MCF 10A (cell line): ENCODE data around the gene CMTM2. TPM values are rescaled to one million over a fixed set of nuclear protein-coding genes. Genes with fewer than 3 reads are reported as not detected.
"Not testable (repeated sequence)": the region's sequence is repeated elsewhere in the genome, so short reads cannot be mapped to it uniquely, and the experiment has no call there.

Source experiments
- BruUV-seq: library from RNA; stranded (reverse); fragments of 400-500 nt; replicated peaks from 2 replicates; lab custom pipeline; 2021; lab: Mats Ljungman, UMichigan
- CTCF ChIA-PET: fragments of 300-600 bp; sonication (Branson Sonifier 250); formaldehyde crosslinking; extraction: SDS; loops from one replicate; lab custom pipeline; 2021; ENCODE audit warnings: antibody characterized with exemption, inconsistent platforms; lab: Yijun Ruan, JAX
- POLR2A ChIA-PET: fragments of 300-600, 350-650 bp; sonication (Branson Sonifier 250); formaldehyde crosslinking; extraction: SDS; loops from one replicate; lab custom pipeline; 2020; ENCODE audit warnings: antibody characterized with exemption, inconsistent platforms; lab: Yijun Ruan, JAX
- DNase-seq: peaks from one replicate; pipeline ENCODE4 v3.0.0-alpha.2; 2018; ENCODE audit not compliant: unreplicated experiment
- H3K27ac Mint-ChIP-seq: one replicate; pipeline ENCODE4 v1.8.0; 2022; ENCODE audit warnings: mild to moderate bottlenecking, low read depth, mixed read lengths; ENCODE audit not compliant: unreplicated experiment
- H3K27me3 Mint-ChIP-seq: one replicate; pipeline ENCODE4 v1.8.0; 2022; ENCODE audit warnings: mixed read lengths; ENCODE audit not compliant: insufficient read depth, unreplicated experiment
- H3K36me3 Mint-ChIP-seq: one replicate; pipeline ENCODE4 v1.8.0; 2022; ENCODE audit warnings: mild to moderate bottlenecking, moderate library complexity, mixed read lengths; ENCODE audit not compliant: insufficient read depth, unreplicated experiment
- H3K4me1 Mint-ChIP-seq: one replicate; pipeline ENCODE4 v1.8.0; 2022; ENCODE audit warnings: mixed read lengths; ENCODE audit not compliant: insufficient read depth, unreplicated experiment
- H3K4me3 Mint-ChIP-seq: one replicate; pipeline ENCODE4 v1.8.0; 2022; ENCODE audit warnings: mild to moderate bottlenecking, moderate library complexity, mixed read lengths; ENCODE audit not compliant: unreplicated experiment
- H3K9me3 Mint-ChIP-seq: one replicate; pipeline ENCODE4 v1.8.0; 2022; ENCODE audit warnings: mixed read lengths; ENCODE audit not compliant: unreplicated experiment
- intact Hi-C: fragments of 100-400 bp; cut with micrococcal nuclease; formaldehyde crosslinking; loops from 2 replicates; pipeline ENCODE4 v1.14.1; 2022
- total RNA-seq: library from RNA; stranded (reverse); gene quantifications from 2 replicates; pipeline ENCODE4 v1.2.3, GENCODE V29; 2022
- TF ChIP-seq, protein P1 (sequence below): fragments of 200-600 bp; IDR thresholded peaks from one replicate; pipeline ENCODE4 v1.8.0; 2022; ENCODE audit warnings: antibody characterized with exemption, mild to moderate bottlenecking; ENCODE audit not compliant: unreplicated experiment

Gene CMTM2
- total RNA-seq, 1 experiment from 2014 or later = not detected

DNA sequence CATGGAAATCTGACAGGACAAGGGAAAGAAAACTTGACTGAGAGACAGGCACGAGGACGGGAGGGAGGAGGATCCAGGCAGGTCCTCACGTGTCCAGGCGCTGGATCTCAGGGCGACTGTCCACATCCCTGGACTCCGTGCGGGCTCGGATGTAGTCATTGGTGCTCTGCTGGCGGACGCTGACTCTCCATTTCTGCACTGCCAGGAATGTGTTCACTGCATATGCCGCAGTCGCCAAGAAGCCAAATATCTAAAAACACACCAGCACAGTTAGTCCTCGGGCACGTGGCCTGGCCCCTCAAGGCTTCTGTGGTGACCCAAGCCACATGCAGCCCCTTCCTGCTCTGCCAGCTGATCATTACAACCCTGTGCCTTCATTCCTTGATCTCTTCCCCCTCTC is 42.7 kb downstream of the CMTM2 start:
- peaks cover 29% of the 10 kb centered on the region for H3K4me1 Mint-ChIP-seq
- intact Hi-C loops = no loop called here
- POLR2A ChIA-PET = no interaction called here
- H3K9me3 Mint-ChIP-seq = no peaks in the 10 kb centered on the region
- H3K27ac Mint-ChIP-seq = no peak overlapping the region
- BruUV-seq = no TSS peak
- H3K36me3 Mint-ChIP-seq = peaks cover 18% of the 10 kb centered on the region
- H3K4me3 Mint-ChIP-seq = no peak overlapping the region
- no peaks in the 10 kb centered on the region for H3K27me3 Mint-ChIP-seq
- no peak for DNase-seq
- TF ChIP-seq, protein P1, sequence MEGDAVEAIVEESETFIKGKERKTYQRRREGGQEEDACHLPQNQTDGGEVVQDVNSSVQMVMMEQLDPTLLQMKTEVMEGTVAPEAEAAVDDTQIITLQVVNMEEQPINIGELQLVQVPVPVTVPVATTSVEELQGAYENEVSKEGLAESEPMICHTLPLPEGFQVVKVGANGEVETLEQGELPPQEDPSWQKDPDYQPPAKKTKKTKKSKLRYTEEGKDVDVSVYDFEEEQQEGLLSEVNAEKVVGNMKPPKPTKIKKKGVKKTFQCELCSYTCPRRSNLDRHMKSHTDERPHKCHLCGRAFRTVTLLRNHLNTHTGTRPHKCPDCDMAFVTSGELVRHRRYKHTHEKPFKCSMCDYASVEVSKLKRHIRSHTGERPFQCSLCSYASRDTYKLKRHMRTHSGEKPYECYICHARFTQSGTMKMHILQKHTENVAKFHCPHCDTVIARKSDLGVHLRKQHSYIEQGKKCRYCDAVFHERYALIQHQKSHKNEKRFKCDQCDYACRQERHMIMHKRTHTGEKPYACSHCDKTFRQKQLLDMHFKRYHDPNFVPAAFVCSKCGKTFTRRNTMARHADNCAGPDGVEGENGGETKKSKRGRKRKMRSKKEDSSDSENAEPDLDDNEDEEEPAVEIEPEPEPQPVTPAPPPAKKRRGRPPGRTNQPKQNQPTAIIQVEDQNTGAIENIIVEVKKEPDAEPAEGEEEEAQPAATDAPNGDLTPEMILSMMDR = no peak
- CTCF ChIA-PET = interaction anchor here (0.8 kb wide), 1 partner anchor 268 kb away, joined by 3 read pairs; no protein-coding TSS in a partner anchor

DNA sequence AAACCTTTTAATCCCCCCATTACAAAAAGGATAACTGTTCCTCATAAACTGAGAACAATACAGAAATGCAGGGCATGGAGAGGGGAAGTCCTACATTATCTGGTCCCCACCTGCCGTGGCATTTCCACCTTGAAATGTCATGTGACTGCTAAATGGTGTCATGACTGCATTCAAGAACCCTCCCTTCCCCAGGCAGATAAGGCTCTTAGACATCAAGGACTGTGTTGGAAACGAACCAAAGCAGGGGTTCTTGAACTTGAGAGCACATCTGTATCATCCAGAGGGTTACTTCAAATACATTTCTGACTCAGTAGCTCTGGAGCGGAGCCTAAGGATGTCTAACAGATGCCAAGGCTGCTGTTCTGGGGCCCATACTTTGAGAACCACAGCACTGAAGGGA is 43.6 kb downstream of the CMTM2 start:
- DNase-seq = no peak
- intact Hi-C loops = no loop called here
- CTCF ChIA-PET = interaction anchor here (0.7 kb wide), 1 partner anchor 105 kb away, joined by 3 read pairs; no protein-coding TSS in a partner anchor
- TF ChIP-seq, protein P1 = no peak
- Mint-ChIP-seq H3K27me3 (no peaks in the 10 kb centered on the region), H3K4me1 (peaks cover 20% of the 10 kb centered on the region), H3K4me3 (no peak overlapping the region), H3K36me3 (peaks cover 18% of the 10 kb centered on the region), H3K9me3 (no peaks in the 10 kb centered on the region), H3K27ac (no peak overlapping the region)
- no TSS peak for BruUV-seq
- POLR2A ChIA-PET = no interaction called here

DNA sequence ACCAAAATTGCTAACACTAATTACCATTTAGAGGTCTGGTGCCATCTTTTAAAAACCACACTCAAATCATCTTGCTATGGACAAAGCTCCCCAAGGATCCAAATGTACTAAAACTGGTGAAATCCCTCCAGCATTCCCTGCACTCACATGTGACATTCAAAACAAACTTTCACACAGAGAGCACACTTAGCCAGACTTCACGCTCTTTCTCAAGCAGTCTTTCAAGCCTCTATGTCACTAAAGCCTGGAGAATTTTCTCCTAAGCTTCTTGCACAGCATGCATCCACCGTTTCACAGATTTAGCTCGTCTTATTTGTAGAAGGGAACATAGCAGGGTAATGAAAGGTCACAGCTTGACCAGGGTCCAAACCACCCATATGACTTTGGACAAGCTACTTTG is 44.5 kb downstream of the CMTM2 start:
- TF ChIP-seq, protein P1 = no peak
- Mint-ChIP-seq H3K4me3 (no peak overlapping the region), H3K36me3 (peaks cover 16% of the 10 kb centered on the region), H3K9me3 (no peaks in the 10 kb centered on the region), H3K27me3 (no peaks in the 10 kb centered on the region), H3K4me1 (peaks cover 11% of the 10 kb centered on the region), H3K27ac (no peak overlapping the region)
- no peak for DNase-seq
- ChIA-PET CTCF (interaction anchor here (0.6 to 1.2 kb wide), 5 partner anchors 16 to 217 kb away, joined by 3 to 5 read pairs (median 4); no protein-coding TSS in a partner anchor), POLR2A (interaction anchor here (1.4 kb wide), 1 partner anchor 15 kb away, joined by 5 read pairs; no protein-coding TSS in a partner anchor)
- intact Hi-C loops = no loop called here
- no TSS peak for BruUV-seq

DNA sequence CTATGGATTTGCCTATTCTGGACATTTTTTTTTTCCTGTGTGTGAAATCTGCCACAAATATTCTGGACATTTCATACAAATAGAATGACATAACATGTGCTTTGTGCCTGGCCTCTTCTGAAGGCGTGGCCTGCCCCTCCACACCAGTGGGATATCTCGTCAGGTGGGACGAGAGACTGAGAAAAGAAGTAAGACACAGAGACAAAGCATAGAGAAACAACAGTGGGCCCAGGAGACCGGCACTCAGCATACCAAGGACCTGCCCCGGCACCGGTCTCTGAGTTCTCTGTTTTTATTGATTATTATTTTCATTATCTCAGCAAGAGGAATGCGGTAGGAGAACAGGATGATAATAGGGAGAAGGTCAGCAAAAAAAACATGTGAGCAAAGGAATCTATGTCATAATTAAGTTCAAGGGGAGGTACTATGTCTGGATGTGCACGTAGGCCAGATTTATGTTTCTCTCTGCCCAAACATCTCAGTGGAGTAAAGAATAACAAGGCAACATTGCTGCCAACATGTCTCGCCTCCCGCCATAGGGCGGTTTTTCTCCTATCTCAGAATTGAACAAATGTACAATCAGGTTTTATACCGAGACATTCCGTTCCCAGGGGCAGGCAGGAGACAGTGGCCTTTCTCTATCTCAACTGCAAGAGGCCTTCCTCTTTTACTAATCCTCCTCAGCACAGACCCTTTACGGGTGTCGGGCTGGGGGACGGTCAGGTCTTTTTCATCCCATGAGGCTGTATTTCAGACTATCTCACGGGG is 48.5 kb downstream of the CMTM2 start:
- H3K4me3 Mint-ChIP-seq = not testable (repeated sequence)

More for the DNA sequence above, 48.5 kb downstream of the CMTM2 start:
- DNase-seq, intact Hi-C loops, H3K4me1 Mint-ChIP-seq, H3K27me3 Mint-ChIP-seq, H3K27ac Mint-ChIP-seq, BruUV-seq, H3K36me3 Mint-ChIP-seq, H3K9me3 Mint-ChIP-seq: not testable (repeated sequence)
- ChIA-PET CTCF (interaction anchor here (2.0 to 2.2 kb wide), 2 partner anchors 19 to 23 kb away, joined by 8 to 11 read pairs; no protein-coding TSS in a partner anchor), POLR2A (interaction anchor here (0.8 to 1.5 kb wide), 2 partner anchors 9 kb away, joined by 3 to 5 read pairs; no protein-coding TSS in a partner anchor)
